Measurements from ENCODE around the gene MCOLN2. TPM values are rescaled to one million over a fixed set of nuclear protein-coding genes. Genes with fewer than 3 reads are reported as not detected.

The MCOLN2 gene
- total and polyA plus RNA-seq, 2 of the 8 experiments (the other 6 are each of a cell fraction or from before 2014, with no cell fraction given), result 1.7 to 6.1 TPM

DNA sequence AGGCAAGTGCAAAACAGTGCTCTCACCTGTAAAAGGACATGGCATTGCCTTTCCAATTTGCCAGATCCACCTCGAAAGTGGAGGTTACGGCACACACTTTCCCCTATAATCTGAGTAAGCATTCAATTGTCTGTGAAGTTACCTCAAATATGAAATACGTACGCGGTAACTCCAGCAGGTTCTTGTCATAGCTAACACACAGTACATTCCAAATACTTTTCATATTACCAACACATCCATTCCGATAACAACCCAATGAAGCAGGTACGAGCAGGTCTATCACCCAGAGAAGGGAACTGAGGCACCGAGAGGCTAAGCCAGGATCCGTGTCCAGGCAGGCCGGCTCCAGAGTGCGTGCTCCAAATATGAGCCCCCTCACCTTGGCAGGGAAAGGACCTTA is 57.2 kb downstream of the MCOLN2 start:
- no peak overlapping the region for H2BK15ac ChIP-seq (ENCODE audit: low read length)
- no peak overlapping the region for H2BK5ac ChIP-seq (ENCODE audit: low read depth, low read length)
- no peaks in the 10 kb centered on the region for H3K23me2 ChIP-seq (ENCODE audit: low read depth, low read length)
- no peak overlapping the region for H3K27ac ChIP-seq (ENCODE audit: low read depth, low read length)
- H3K56ac ChIP-seq (replicated peaks; ENCODE audit: insufficient read length, low read depth, low read length), result no peak overlapping the region
- H3K18ac ChIP-seq (ENCODE audit: extremely low read depth, low read length), result no peak overlapping the region
- H4K8ac ChIP-seq (ENCODE audit: extremely low read depth, insufficient read depth, low read length), result no peak overlapping the region
- H3K14ac ChIP-seq (ENCODE audit: insufficient read length), result no peak overlapping the region
- H2AFZ ChIP-seq (ENCODE audit: low read length), result no peak overlapping the region
- no peaks in the 10 kb centered on the region for H3K36me3 ChIP-seq (ENCODE audit: control insufficient read depth in 2 of 4, insufficient read depth in 4 of 4, low read length in 3 of 4)
- H2AK5ac ChIP-seq (ENCODE audit: low read depth, low read length), result no peak overlapping the region
- no peak overlapping the region for H4K5ac ChIP-seq (ENCODE audit: insufficient read length, low read depth, low read length)
- no peak overlapping the region for H3K23ac ChIP-seq (ENCODE audit: insufficient read length)
- H2BK120ac ChIP-seq (replicated peaks; ENCODE audit: low read depth, low read length), result no peak overlapping the region
- H2BK12ac ChIP-seq (ENCODE audit: low read depth, low read length), result no peak overlapping the region
- H3K4me2 ChIP-seq (ENCODE audit: insufficient read depth in 1 of 2, low read depth in 2 of 2, low read length in 2 of 2), result no peak overlapping the region
- DNase-seq (ENCODE audit: low read depth in 1 of 2, low spot score in 2 of 2) (no peak), FAIRE-seq (no peak)
- ChIA-PET POLR2A (ENCODE audit: partially characterized antibody) (no interaction called here), CTCF (ENCODE audit: partially characterized antibody) (interaction anchor here (0.5 to 10.0 kb wide), 6 partner anchors 9 to 1710 kb away, joined by 3 to 122 read pairs (median 8); no protein-coding TSS in a partner anchor)
- no peaks in the 10 kb centered on the region for H3K79me1 ChIP-seq (ENCODE audit: low read depth, low read length)
- no peaks in the 10 kb centered on the region for H3K79me2 ChIP-seq (ENCODE audit: control insufficient read depth in 1 of 2, insufficient read depth in 2 of 2, low read length in 2 of 2)
- H3K4me3 ChIP-seq (ENCODE audit: extremely low read depth in 1 of 4, insufficient read depth in 2 of 4, low read depth in 3 of 4, low read length in 4 of 4), result no peak overlapping the region
- H3K4me1 ChIP-seq (replicated peaks in 1 of 4; ENCODE audit: control insufficient read depth in 3 of 4, insufficient read depth in 4 of 4, low read length in 3 of 4), result peaks cover 0 to 1% (median 0%) of the 10 kb centered on the region in 4 experiments; a peak in 1 of 7 replicates
- no peak overlapping the region for H4K91ac ChIP-seq (replicated peaks; ENCODE audit: insufficient read length, low read length)
- no peak overlapping the region for H2BK20ac ChIP-seq (ENCODE audit: low read length)
- H3K9me3 ChIP-seq (ENCODE audit: insufficient read depth in 2 of 2, low read depth in 1 of 2, low read length in 1 of 2), result no peaks in the 10 kb centered on the region
- no peaks in the 10 kb centered on the region for H4K20me1 ChIP-seq (replicated peaks in 1 of 2; ENCODE audit: control insufficient read depth in 1 of 2, insufficient read depth in 2 of 2, low read length in 2 of 2)
- 91% methylated on average over 11 of the region's 11 CpGs; no CpG with 5 or more reads in 1 of the 2 experiments for WGBS, 2 experiments (ENCODE audit: extremely low coverage in 1 of 2, insufficient coverage in 1 of 2, insufficient read length in 1 of 2, insufficient replicate concordance in 2 of 2, low coverage in 1 of 2, low lambda C conversion rate in 2 of 2, missing lambda C conversion rate in 1 of 2)
- no peak for TF ChIP-seq POLR2A (IDR thresholded peaks at IDR 0.05; ENCODE audit: control extremely low read depth in 1 of 2, low read depth in 2 of 2, low read length in 2 of 2)
- H3K4ac ChIP-seq (replicated peaks; ENCODE audit: insufficient read length, low read depth, low read length), result no peak overlapping the region
- H3K9ac ChIP-seq (replicated peaks in 1 of 4; ENCODE audit: extremely low read depth in 1 of 4, low read depth in 3 of 4, low read length in 3 of 4), result no peak overlapping the region
- H3K27me3 ChIP-seq (replicated peaks in 1 of 4; ENCODE audit: control insufficient read depth in 3 of 4, extremely low read depth in 1 of 4, insufficient read depth in 3 of 4, low read length in 3 of 4), result peaks cover 0 to 2% (median 0%) of the 10 kb centered on the region in 4 experiments; a peak in 1 of 7 replicates

Measured in H1 (cell line).